ENCODE results near the gene PHTF1.

DNA sequence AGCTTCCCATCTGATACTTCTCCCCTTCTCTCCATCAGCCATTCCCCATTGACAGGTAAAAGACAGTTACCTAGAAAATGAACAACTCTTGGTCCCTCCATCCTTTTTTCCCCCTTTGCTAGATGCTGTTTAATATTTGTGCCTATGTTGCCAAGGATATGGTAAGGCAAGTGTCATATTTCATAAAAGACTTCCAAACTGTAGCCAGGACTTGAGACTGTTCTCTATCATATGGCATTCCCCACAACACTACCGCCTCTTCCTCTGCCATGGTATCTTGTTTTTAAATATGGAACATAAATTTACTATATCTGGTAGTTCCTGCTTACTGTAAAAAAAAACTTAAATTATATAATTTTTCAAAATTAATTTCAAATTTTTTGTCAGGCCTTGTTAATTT is 97.2 kb downstream of the PHTF1 start:
- TF ChIP-seq, protein P1, sequence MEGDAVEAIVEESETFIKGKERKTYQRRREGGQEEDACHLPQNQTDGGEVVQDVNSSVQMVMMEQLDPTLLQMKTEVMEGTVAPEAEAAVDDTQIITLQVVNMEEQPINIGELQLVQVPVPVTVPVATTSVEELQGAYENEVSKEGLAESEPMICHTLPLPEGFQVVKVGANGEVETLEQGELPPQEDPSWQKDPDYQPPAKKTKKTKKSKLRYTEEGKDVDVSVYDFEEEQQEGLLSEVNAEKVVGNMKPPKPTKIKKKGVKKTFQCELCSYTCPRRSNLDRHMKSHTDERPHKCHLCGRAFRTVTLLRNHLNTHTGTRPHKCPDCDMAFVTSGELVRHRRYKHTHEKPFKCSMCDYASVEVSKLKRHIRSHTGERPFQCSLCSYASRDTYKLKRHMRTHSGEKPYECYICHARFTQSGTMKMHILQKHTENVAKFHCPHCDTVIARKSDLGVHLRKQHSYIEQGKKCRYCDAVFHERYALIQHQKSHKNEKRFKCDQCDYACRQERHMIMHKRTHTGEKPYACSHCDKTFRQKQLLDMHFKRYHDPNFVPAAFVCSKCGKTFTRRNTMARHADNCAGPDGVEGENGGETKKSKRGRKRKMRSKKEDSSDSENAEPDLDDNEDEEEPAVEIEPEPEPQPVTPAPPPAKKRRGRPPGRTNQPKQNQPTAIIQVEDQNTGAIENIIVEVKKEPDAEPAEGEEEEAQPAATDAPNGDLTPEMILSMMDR (IDR thresholded peaks at IDR 0.05) = no peak
- TF ChIP-seq POLR2A (IDR thresholded peaks at IDR 0.05) = no peak
